Neural cell (in vitro differentiated cells): ENCODE data around the gene PMAIP1. TPM values are rescaled to one million over a fixed set of nuclear protein-coding genes. Genes with fewer than 3 reads are reported as not detected.

Experiments used
- H2AFZ ChIP-seq: fragments of 200-600, 300-800 bp; sonication (generic), shearing (Covaris generic); 2 replicates; pipeline ENCODE4 v1.6.0; 2014; ENCODE audit warnings: low read depth, mild to moderate bottlenecking, antibody characterized with exemption, low read length, moderate library complexity
- H3F3A ChIP-seq: fragments of 200-600 bp; shearing (Covaris generic); 2 replicates; pipeline ENCODE4 v1.6.1; 2016; ENCODE audit warnings: mild to moderate bottlenecking, moderate library complexity, mixed read lengths, antibody characterized with exemption, low read length; ENCODE audit not compliant: insufficient read depth, poor library complexity, severe bottlenecking
- H3K27ac ChIP-seq: fragments of 200-600, 300-800 bp; sonication (generic), shearing (Covaris generic); 2 replicates; pipeline ENCODE4 v1.5.1; 2014; ENCODE audit warnings: mild to moderate bottlenecking, low read length, moderate library complexity
- H3K27me3 ChIP-seq: fragments of 300-800, 200-600 bp; sonication (generic), shearing (Covaris generic); 2 replicates; pipeline ENCODE4 v1.6.0; 2014; ENCODE audit warnings: mild to moderate bottlenecking, low read depth, low read length, moderate library complexity; ENCODE audit not compliant: insufficient read depth
- H3K36me3 ChIP-seq: fragments of 300-800, 200-600 bp; sonication (generic), shearing (Covaris generic); 2 replicates; pipeline ENCODE4 v1.5.1; 2014; ENCODE audit warnings: mild to moderate bottlenecking, antibody characterized with exemption, low read length, moderate library complexity; ENCODE audit not compliant: insufficient read depth
- H3K4me2 ChIP-seq: fragments of 300-800, 200-600 bp; sonication (generic), shearing (Covaris generic); 2 replicates; pipeline ENCODE4 v1.6.0; 2014; ENCODE audit warnings: mild to moderate bottlenecking, low read length
- H3K4me3 ChIP-seq: fragments of 300-800, 200-600 bp; sonication (generic), shearing (Covaris generic); 2 replicates; pipeline ENCODE4 v1.5.1; 2014; ENCODE audit warnings: mild to moderate bottlenecking, low read length, moderate library complexity
- H3K79me2 ChIP-seq: fragments of 200-600 bp; shearing (Covaris generic); replicated peaks from 2 replicates; pipeline ENCODE4 v1.6.0; 2014; ENCODE audit warnings: mild to moderate bottlenecking, low read length, moderate library complexity; ENCODE audit not compliant: insufficient read depth
- H3K9ac ChIP-seq: fragments of 300-800, 200-600 bp; sonication (generic), shearing (Covaris generic); 2 replicates; pipeline ENCODE4 v1.6.1; 2016; ENCODE audit warnings: mild to moderate bottlenecking, low read length, mixed read lengths
- H3K9me2 ChIP-seq: fragments of 200-600 bp; shearing (Covaris generic); 2 replicates; pipeline ENCODE4 v1.6.1; 2016; ENCODE audit warnings: mild to moderate bottlenecking, low read length, mixed read lengths; ENCODE audit not compliant: insufficient read depth
- H3K9me3 ChIP-seq: fragments of 200-600, 300-800 bp; sonication (generic), shearing (Covaris generic); 2 replicates; pipeline ENCODE4 v1.6.1; 2016; ENCODE audit warnings: mild to moderate bottlenecking, mixed run types, low read length, moderate library complexity, mixed read lengths
- H4K20me1 ChIP-seq: fragments of 200-600 bp; shearing (Covaris generic); 2 replicates; pipeline ENCODE4 v1.6.1; 2016; ENCODE audit warnings: mild to moderate bottlenecking, mixed run types; ENCODE audit not compliant: insufficient read depth
- CTCF ChIP-seq: fragments of 450-650 bp; IDR thresholded peaks from 2 replicates; pipeline ENCODE4 v1.5.1; 2014; ENCODE audit warnings: antibody characterized with exemption, mild to moderate bottlenecking, moderate library complexity; ENCODE audit not compliant: poor library complexity, severe bottlenecking
- EP300 ChIP-seq: fragments of 450-650 bp; conservative IDR thresholded peaks from 2 replicates; pipeline ENCODE4 v1.6.1; 2014; ENCODE audit warnings: antibody characterized with exemption, mild to moderate bottlenecking, moderate library complexity; ENCODE audit not compliant: poor library complexity, severe bottlenecking
- MXI1 ChIP-seq: fragments of 450-650 bp; conservative IDR thresholded peaks from 2 replicates; pipeline ENCODE4 v1.6.1; 2014; ENCODE audit warnings: antibody characterized with exemption, mild to moderate bottlenecking; ENCODE audit not compliant: poor library complexity, severe bottlenecking
- POLR2AphosphoS5 ChIP-seq: IDR thresholded peaks from 2 replicates; pipeline ENCODE4 v1.6.1; 2012
- RAD21 ChIP-seq: fragments of 450-650 bp; conservative IDR thresholded peaks from 2 replicates; pipeline ENCODE4 v1.6.1; 2014; ENCODE audit warnings: antibody characterized with exemption, mild to moderate bottlenecking, moderate library complexity
- REST ChIP-seq: IDR thresholded peaks from 2 replicates; pipeline ENCODE4 v1.6.1; 2012; ENCODE audit warnings: borderline replicate concordance
- SMC3 ChIP-seq: fragments of 450-650 bp; conservative IDR thresholded peaks from 2 replicates; pipeline ENCODE4 v1.6.1; 2014; ENCODE audit warnings: antibody characterized with exemption, mild to moderate bottlenecking, moderate library complexity; ENCODE audit not compliant: poor library complexity
- polyA plus RNA-seq: library from polyadenylated mRNA; depleted of rRNA; stranded (reverse); fragments of >200 nt; gene quantifications from 2 replicates; pipeline ENCODE4 v1.2.3, GENCODE V29; 2014

PMAIP1 gene
- polyA plus RNA-seq, 1 donor from 2014 or later, result 2.4 TPM

GRCh38 chr18:59867337-59868104, 32.3 kb upstream of the PMAIP1 start:
- no peak overlapping the region for H3K4me2 ChIP-seq

GRCh38 chr18:59870623-59871130, 29.1 kb upstream of the PMAIP1 start:
- TF ChIP-seq CTCF (no peak), POLR2AphosphoS5 (no peak), RAD21 (no peak)
- no peaks in the 10 kb centered on the region for H3K27me3 ChIP-seq
- no peak overlapping the region for H3K4me3 ChIP-seq
- no peaks in the 10 kb centered on the region for H3K9me2 ChIP-seq
- no peak overlapping the region for H3K9ac ChIP-seq
- no peaks in the 10 kb centered on the region for H3K79me2 ChIP-seq
- no peak overlapping the region for H3K4me2 ChIP-seq
- H2AFZ ChIP-seq, result no peak overlapping the region
- no peak overlapping the region for H3K27ac ChIP-seq
- H3K36me3 ChIP-seq, result no peaks in the 10 kb centered on the region
- H4K20me1 ChIP-seq, result no peaks in the 10 kb centered on the region
- H3K9me3 ChIP-seq, result no peaks in the 10 kb centered on the region
- H3F3A ChIP-seq, result no peaks in the 10 kb centered on the region

More at GRCh38 chr18:59867337-59868104, 32.3 kb upstream of the PMAIP1 start:
- TF ChIP-seq REST (no peak), POLR2AphosphoS5 (no peak)
- Histone ChIP-seq H3K27ac (no peak overlapping the region), H4K20me1 (no peaks in the 10 kb centered on the region), H3K79me2 (no peaks in the 10 kb centered on the region), H3K9ac (no peak overlapping the region), H3K9me2 (no peaks in the 10 kb centered on the region), H3F3A (no peaks in the 10 kb centered on the region), H3K36me3 (no peaks in the 10 kb centered on the region), H3K9me3 (no peaks in the 10 kb centered on the region), H2AFZ (no peak overlapping the region), H3K27me3 (no peaks in the 10 kb centered on the region), H3K4me3 (no peak overlapping the region)

- Histone ChIP-seq H3K4me3 (no peak overlapping the region), H3K9ac (no peak overlapping the region), H3K36me3 (no peaks in the 10 kb centered on the region), H3K9me2 (no peaks in the 10 kb centered on the region), H4K20me1 (no peaks in the 10 kb centered on the region), H3K79me2 (no peaks in the 10 kb centered on the region), H3F3A (no peaks in the 10 kb centered on the region), H3K27ac (no peak overlapping the region), H3K27me3 (no peaks in the 10 kb centered on the region), H3K4me2 (no peak overlapping the region), H3K9me3 (no peaks in the 10 kb centered on the region), H2AFZ (no peak overlapping the region)
- TF ChIP-seq EP300 (no peak), MXI1 (no peak), REST (no peak), SMC3 (no peak)
These were observed 28.0 kb upstream of the PMAIP1 start for GRCh38 chr18:59871711-59872362.
